Tibial nerve (tissue), 4 donors: ENCODE measurements around the gene CABLES1. TPM values are rescaled to one million over a fixed set of nuclear protein-coding genes. Genes with fewer than 3 reads are reported as not detected.

Source experiments
- DNase-seq, 2 donors: peaks; one replicate each; pipeline ENCODE4 v3.0.0-alpha.2; 2019; ENCODE audit warnings: low spot score in 2 of 2
- H3K27ac ChIP-seq, 4 donors: fragments of 200-600 bp; sonication (generic) in 3 of 4; one replicate each; pipeline ENCODE4 v1.5.1; 2017 to 2019; ENCODE audit warnings: mild to moderate bottlenecking in 1 of 4
- H3K27me3 ChIP-seq, 2 donors: fragments of 200-600 bp; sonication (generic) in 1 of 2; one replicate each; pipeline versions ENCODE4 v1.5.1 to v1.6.0; 2017 to 2019
- H3K36me3 ChIP-seq, 3 donors: fragments of 200-600 bp; sonication (generic); one replicate each; pipeline ENCODE4 v1.5.1; 2018 to 2019
- H3K4me1 ChIP-seq, 4 donors: fragments of 200-600 bp; sonication (generic) in 3 of 4; one replicate each; pipeline ENCODE4 v1.5.1; 2017 to 2019
- H3K4me3 ChIP-seq, 4 donors: fragments of 200-600 bp; sonication (generic) in 3 of 4; one replicate each; pipeline ENCODE4 v1.5.1; 2017 to 2019; ENCODE audit warnings: mild to moderate bottlenecking in 1 of 4, moderate library complexity in 1 of 4
- H3K9me3 ChIP-seq, 4 donors: fragments of 200-600 bp; sonication (generic) in 3 of 4; one replicate each; pipeline ENCODE4 v1.5.1; 2017 to 2019
- EP300 ChIP-seq, 2 donors: sonication (generic); formaldehyde crosslinking; IDR thresholded peaks; one replicate each; pipeline ENCODE4 v1.6.1; 2017; ENCODE audit warnings: antibody characterized with exemption in 2 of 2, mild to moderate bottlenecking in 1 of 2
- POLR2A ChIP-seq, 2 donors: fragments of 450-650 bp; IDR thresholded peaks; one replicate each; pipeline ENCODE4 v1.6.1; 2017; ENCODE audit warnings: antibody characterized with exemption in 2 of 2, mild to moderate bottlenecking in 2 of 2, moderate library complexity in 2 of 2
- WGBS, 2 donors: methylation state at CpG; one replicate each; pipeline ENCODE4 v1.1.5; 2018; 5-methylcytosine and 5-hydroxymethylcytosine counted together
- total RNA-seq, 4 donors: library from RNA; depleted of rRNA; stranded (reverse); fragments of >200 nt; gene quantifications; one replicate each; pipeline ENCODE4 v1.1.0, GENCODE V29; 2016
- TF ChIP-seq, protein P1 (sequence below), 5 experiments: fragments of 200-600 bp in 3 of 5; fragments of 450-650 bp in 2 of 5; sonication (generic) in 3 of 5; IDR thresholded peaks; one replicate each; pipeline ENCODE4 v1.5.1; 2016 to 2019; ENCODE audit warnings: antibody characterized with exemption in 5 of 5, mild to moderate bottlenecking in 3 of 5, moderate library complexity in 2 of 5

Gene CABLES1
- total RNA-seq, 4 donors from 2014 or later = 17.3 to 32.1 (median 21.2) TPM

DNA sequence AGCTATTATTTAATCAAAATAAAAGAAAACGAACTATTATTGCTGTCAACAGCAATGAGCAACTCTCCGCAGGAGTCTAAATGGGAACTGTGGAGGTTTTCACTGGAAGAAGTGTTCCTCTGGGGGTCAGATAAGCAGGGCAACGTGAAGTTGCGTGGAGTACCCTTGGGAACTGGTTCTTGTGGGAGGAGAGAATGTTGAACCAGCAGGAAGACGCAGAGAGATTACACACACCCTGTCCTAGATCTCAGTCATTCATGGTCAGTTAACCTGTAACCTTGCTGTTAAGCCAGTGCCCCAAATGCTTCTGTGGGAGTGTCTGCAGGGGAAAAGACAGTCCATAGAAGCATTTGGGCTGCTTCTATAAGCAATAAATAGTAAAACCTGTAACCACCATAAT lies 20.4 kb upstream of the CABLES1 start:
- H3K4me3 ChIP-seq = no peak overlapping the region
- no peak overlapping the region for H3K27ac ChIP-seq
- H3K27me3 ChIP-seq = no peaks in the 10 kb centered on the region
- peaks cover 0 to 17% (median 0%) of the 10 kb centered on the region in 4 donors for H3K9me3 ChIP-seq
- TF ChIP-seq POLR2A (IDR thresholded peaks at IDR 0.05) (no peak), EP300 (IDR thresholded peaks at IDR 0.05) (no peak)
- TF ChIP-seq, protein P1, sequence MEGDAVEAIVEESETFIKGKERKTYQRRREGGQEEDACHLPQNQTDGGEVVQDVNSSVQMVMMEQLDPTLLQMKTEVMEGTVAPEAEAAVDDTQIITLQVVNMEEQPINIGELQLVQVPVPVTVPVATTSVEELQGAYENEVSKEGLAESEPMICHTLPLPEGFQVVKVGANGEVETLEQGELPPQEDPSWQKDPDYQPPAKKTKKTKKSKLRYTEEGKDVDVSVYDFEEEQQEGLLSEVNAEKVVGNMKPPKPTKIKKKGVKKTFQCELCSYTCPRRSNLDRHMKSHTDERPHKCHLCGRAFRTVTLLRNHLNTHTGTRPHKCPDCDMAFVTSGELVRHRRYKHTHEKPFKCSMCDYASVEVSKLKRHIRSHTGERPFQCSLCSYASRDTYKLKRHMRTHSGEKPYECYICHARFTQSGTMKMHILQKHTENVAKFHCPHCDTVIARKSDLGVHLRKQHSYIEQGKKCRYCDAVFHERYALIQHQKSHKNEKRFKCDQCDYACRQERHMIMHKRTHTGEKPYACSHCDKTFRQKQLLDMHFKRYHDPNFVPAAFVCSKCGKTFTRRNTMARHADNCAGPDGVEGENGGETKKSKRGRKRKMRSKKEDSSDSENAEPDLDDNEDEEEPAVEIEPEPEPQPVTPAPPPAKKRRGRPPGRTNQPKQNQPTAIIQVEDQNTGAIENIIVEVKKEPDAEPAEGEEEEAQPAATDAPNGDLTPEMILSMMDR (IDR thresholded peaks at IDR 0.05) = no peak
- no peaks in the 10 kb centered on the region for H3K36me3 ChIP-seq
- peaks cover 0 to 8% (median 0%) of the 10 kb centered on the region in 4 donors for H3K4me1 ChIP-seq
- 47 to 57% methylated on average over 5 of the region's 5 CpGs for WGBS, 2 donors
- DNase-seq = no peak

DNA sequence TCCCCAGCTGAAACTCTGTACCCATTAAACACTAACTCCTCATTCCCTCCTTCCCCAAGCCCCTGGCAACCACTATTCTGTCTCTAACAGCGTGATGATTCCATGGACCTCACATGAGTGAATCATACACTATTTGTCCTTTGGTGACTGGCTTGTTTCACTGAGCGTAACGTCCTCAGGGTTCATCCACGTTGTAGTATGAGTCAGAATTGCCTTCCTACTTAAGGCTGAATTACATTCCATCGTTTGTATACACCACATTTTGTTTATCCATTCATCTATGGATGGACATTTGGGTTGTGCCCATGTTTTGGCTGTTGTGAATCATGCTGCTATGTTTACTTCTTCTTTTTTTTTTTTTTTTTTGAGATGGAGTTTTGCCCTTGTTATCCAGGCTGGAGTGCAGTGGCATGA lies 19.6 kb upstream of the CABLES1 start:
- Histone ChIP-seq H3K4me3 (no peak overlapping the region), H3K36me3 (no peaks in the 10 kb centered on the region), H3K4me1 (peaks cover 0 to 8% (median 0%) of the 10 kb centered on the region in 4 donors), H3K27ac (no peak overlapping the region), H3K27me3 (no peaks in the 10 kb centered on the region), H3K9me3 (peaks cover 0 to 17% (median 0%) of the 10 kb centered on the region in 4 donors)
- 42 to 51% methylated on average over 5 of the region's 5 CpGs for WGBS, 2 donors
- DNase-seq = no peak
- TF ChIP-seq POLR2A (IDR thresholded peaks at IDR 0.05) (no peak), EP300 (IDR thresholded peaks at IDR 0.05) (no peak)
- TF ChIP-seq, protein P1 (IDR thresholded peaks at IDR 0.05) = no peak

DNA sequence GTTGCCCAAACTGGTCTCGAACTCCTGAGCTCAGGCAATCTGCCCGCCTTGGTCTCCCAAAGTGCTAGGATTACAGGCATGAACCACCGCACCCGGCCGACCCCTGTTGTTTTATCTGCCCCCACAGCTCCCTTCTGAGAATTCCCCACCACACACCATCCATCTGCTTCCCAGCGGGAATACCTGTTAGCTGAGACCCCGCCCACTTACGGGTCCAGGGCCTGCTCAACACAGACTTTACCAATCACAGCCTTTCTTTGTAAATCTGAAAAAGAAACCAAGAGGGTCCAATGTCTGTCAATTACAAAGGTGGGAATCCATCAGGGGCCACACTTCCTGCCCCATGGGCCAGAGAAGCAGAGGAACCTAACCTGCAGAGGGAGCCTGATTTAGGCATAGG lies 14.2 kb upstream of the CABLES1 start:
- no peak overlapping the region for H3K4me3 ChIP-seq
- WGBS, 2 donors = 96 to 98% methylated on average over 8 of the region's 8 CpGs
- no peaks in the 10 kb centered on the region for H3K27me3 ChIP-seq

DNA sequence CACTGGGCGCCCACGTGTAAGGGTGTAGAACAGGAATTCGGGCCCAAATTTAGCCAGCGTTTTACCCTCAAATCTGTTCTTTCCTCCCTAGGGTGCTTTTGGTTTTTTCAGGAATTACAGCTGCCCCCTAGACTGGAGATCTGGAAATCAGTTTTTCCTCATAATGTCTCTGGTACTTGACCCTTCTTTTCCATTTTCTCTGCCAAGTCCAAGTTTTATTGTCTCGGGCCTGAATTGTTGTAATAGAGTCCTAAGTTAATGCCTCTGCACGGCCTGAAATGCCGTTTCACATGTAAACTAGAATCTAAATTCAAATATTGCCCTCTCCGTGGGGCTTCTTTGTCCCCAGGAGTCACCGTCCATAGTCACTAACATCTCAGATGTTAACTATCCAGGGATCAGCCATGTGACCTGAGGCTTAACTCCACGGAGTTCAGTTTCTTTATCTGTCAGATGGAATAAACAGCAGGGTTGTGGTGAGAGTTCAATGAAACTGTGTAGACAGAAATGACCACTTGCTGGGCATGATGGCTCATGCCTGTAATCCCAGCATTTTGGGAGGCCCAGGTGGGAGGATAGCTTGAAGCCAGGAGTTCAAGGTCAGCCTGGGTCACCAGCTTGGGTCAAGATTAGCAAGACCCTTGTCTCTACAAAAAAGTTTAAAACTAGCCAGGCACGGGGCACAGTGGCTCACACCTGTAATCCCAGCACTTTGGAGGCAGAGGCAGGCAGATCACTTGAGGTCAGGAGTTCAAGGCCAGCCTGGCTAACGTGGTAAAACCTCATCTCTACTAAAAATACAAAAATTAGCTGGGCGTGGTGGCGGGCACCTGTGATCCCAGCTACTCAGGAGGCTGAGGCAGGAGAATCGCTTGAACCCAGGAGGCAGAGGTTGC lies 12.7 kb upstream of the CABLES1 start:
- WGBS, 2 donors = 62 to 66% methylated on average over 15 of the region's 15 CpGs
- H3K9me3 ChIP-seq = no peaks in the 10 kb centered on the region
- H3K36me3 ChIP-seq = no peaks in the 10 kb centered on the region
- no peak for TF ChIP-seq EP300 (IDR thresholded peaks at IDR 0.05)
- no peak for TF ChIP-seq POLR2A (IDR thresholded peaks at IDR 0.05)
- TF ChIP-seq, protein P1 (IDR thresholded peaks at IDR 0.05) = no peak
- H3K4me3 ChIP-seq = no peak overlapping the region
- peaks cover 0 to 6% (median 0%) of the 10 kb centered on the region in 4 donors for H3K4me1 ChIP-seq
- H3K27me3 ChIP-seq = no peaks in the 10 kb centered on the region
- H3K27ac ChIP-seq = peak overlapping the region in 1 of 4 donors; percentile 43
- no peak for DNase-seq

More for the DNA sequence above, 14.2 kb upstream of the CABLES1 start:
- DNase-seq = no peak
- Histone ChIP-seq H3K9me3 (no peaks in the 10 kb centered on the region), H3K27ac (no peak overlapping the region), H3K4me1 (peaks cover 0 to 6% (median 0%) of the 10 kb centered on the region in 4 donors), H3K36me3 (no peaks in the 10 kb centered on the region)
- TF ChIP-seq, protein P1 (IDR thresholded peaks at IDR 0.05) = no peak
- no peak for TF ChIP-seq EP300 (IDR thresholded peaks at IDR 0.05)
- no peak for TF ChIP-seq POLR2A (IDR thresholded peaks at IDR 0.05)

DNA sequence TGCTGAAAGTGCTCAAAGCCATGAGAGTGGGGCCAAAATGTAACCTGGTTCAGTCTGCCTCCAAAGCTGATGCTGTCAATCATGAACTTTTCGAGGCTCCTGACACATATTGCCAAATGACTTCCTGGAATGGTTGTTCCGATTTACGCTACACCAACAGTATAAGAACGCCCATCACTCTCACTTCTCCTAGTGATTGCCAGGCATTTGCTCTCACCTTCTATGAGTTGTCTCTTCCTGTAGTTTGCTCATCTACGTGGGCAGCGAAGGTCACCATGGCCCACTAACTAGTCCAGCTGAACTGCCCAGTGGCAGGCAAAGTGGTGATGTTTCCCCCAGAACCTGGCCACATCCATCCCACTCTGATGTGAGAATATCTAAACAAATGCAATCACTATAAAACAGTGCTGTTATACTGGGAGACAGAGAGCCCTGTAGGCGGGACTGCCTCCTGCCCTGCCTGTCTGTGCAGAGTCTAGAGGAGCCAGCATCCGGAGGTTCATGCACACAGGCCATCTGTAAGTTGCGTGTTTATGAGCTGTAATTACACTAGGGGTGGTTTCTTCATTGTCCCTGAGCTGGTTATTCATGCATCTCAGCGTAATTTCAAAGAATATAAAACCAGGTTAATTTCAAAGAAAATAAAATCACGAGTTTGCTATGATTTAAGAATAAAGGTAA lies 8.8 kb upstream of the CABLES1 start:
- H3K36me3 ChIP-seq = no peaks in the 10 kb centered on the region
- H3K4me3 ChIP-seq = no peak overlapping the region
- peak in 1 of 2 donors; percentile 25 for TF ChIP-seq EP300 (IDR thresholded peaks at IDR 0.05)
- TF ChIP-seq, protein P1 (IDR thresholded peaks at IDR 0.05) = no peak
- 74 to 76% methylated on average over 11 of the region's 11 CpGs for WGBS, 2 donors
- H3K27me3 ChIP-seq = no peaks in the 10 kb centered on the region
- H3K4me1 ChIP-seq = peaks cover 0 to 6% (median 0%) of the 10 kb centered on the region in 4 donors
- no peak overlapping the region for H3K27ac ChIP-seq
- no peak for DNase-seq
- no peaks in the 10 kb centered on the region for H3K9me3 ChIP-seq
